Prostate gland (tissue), 2 donors: ENCODE results near the gene RANBP3.

ENCODE experiments used
- CTCF ChIP-seq, 4 experiments: fragments of 200-600 bp in 2 of 4; fragments of 450-650 bp in 2 of 4; sonication (generic) in 2 of 4; IDR thresholded peaks; 1 replicate in 3 of 4; 2 replicates in 1 of 4; pipeline ENCODE4 v1.5.1; 2016 to 2019; ENCODE audit warnings: antibody characterized with exemption in 4 of 4, mild to moderate bottlenecking in 2 of 4, moderate library complexity in 2 of 4
- POLR2A ChIP-seq: fragments of 450-650 bp; IDR thresholded peaks from one replicate; pipeline ENCODE4 v1.6.1; 2016; ENCODE audit warnings: antibody characterized with exemption, mild to moderate bottlenecking
- POLR2AphosphoS5 ChIP-seq: sonication (generic); formaldehyde crosslinking; IDR thresholded peaks from one replicate; pipeline ENCODE4 v1.6.1; 2017; ENCODE audit warnings: antibody characterized with exemption

GRCh38 chr19:5929625-5930024 is 48.3 kb downstream of the RANBP3 start:
- TF ChIP-seq POLR2A, result no peak
- TF ChIP-seq CTCF (IDR thresholded peaks at IDR 0.05), result no peak
- TF ChIP-seq POLR2AphosphoS5, result no peak
